ENCODE measurements around the gene ZNF205. TPM values are rescaled to one million over a fixed set of nuclear protein-coding genes. Genes with fewer than 3 reads are reported as not detected.

The ZNF205 gene
- total RNA-seq, 2 experiments from 2014 or later: 0.23 TPM; not detected in 1

GRCh38 chr16:3149630-3150345 lies 37.4 kb downstream of the ZNF205 start:
- ChIA-PET CTCF (interaction anchor here (0.8 to 2.9 kb wide), 21 partner anchors 9 to 121 kb away, joined by 3 to 22 read pairs (median 5); partner anchors contain the start of genes OR1F1, ZNF213 and ZSCAN10), POLR2A (interaction anchor here (1.0 to 2.7 kb wide), 8 partner anchors 9 to 145 kb away, joined by 3 to 21 read pairs (median 4); partner anchors contain the start of genes ZNF213 and ZNF263)

GRCh38 chr16:3150346-3151218 lies 38.2 kb downstream of the ZNF205 start:
- ChIA-PET CTCF (interaction anchor here (0.7 to 2.9 kb wide), 21 partner anchors 8 to 122 kb away, joined by 3 to 22 read pairs (median 5); partner anchors contain the start of genes OR1F1, ZNF213 and ZSCAN10), POLR2A (interaction anchor here (0.7 to 2.7 kb wide), 7 partner anchors 8 to 309 kb away, joined by 3 to 21 read pairs (median 3); partner anchors contain the start of genes ZNF213 and ZNF263)

GRCh38 chr16:3152027-3152276 lies 39.6 kb downstream of the ZNF205 start:
- POLR2A ChIA-PET: no interaction called here

GRCh38 chr16:3152277-3152990 lies 40.0 kb downstream of the ZNF205 start:
- POLR2A ChIA-PET: no interaction called here

More at GRCh38 chr16:3152027-3152276, 39.6 kb downstream of the ZNF205 start:
- CTCF ChIA-PET: no interaction called here

GRCh38 chr16:3152991-3153368 lies 40.6 kb downstream of the ZNF205 start:
- CTCF ChIA-PET: interaction anchor here (0.6 to 1.0 kb wide), 2 partner anchors 19 to 57 kb away, joined by 3 to 5 read pairs; no protein-coding TSS in a partner anchor

More at GRCh38 chr16:3152277-3152990, 40.0 kb downstream of the ZNF205 start:
- CTCF ChIA-PET: interaction anchor here (0.6 to 1.0 kb wide), 2 partner anchors 19 to 56 kb away, joined by 3 to 5 read pairs; no protein-coding TSS in a partner anchor

GRCh38 chr16:3155181-3155580 lies 42.8 kb downstream of the ZNF205 start:
- POLR2A ChIA-PET: no interaction called here
- CTCF ChIA-PET: no interaction called here

More at GRCh38 chr16:3152991-3153368, 40.6 kb downstream of the ZNF205 start:
- POLR2A ChIA-PET: no interaction called here

- POLR2A ChIA-PET: interaction anchor here (0.5 kb wide), 1 partner anchor 81 kb away, joined by 5 read pairs; no protein-coding TSS in a partner anchor
- CTCF ChIA-PET: no interaction called here
Measured at GRCh38 chr16:3155972-3156371, 43.6 kb downstream of the ZNF205 start.

GRCh38 chr16:3157229-3158025 lies 45.0 kb downstream of the ZNF205 start:
- CTCF ChIA-PET: interaction anchor here (1.1 to 5.2 kb wide), 5 partner anchors 10 to 52 kb away, joined by 3 to 40 read pairs (median 7); partner anchors contain the start of gene ZNF213

GRCh38 chr16:3158026-3158509 lies 45.7 kb downstream of the ZNF205 start:
- ChIA-PET CTCF (interaction anchor here (1.1 to 5.2 kb wide), 7 partner anchors 8 to 60 kb away, joined by 3 to 40 read pairs (median 7); partner anchors contain the start of gene ZNF213), POLR2A (interaction anchor here (0.6 to 1.3 kb wide), 4 partner anchors 8 to 130 kb away, joined by 3 to 8 read pairs (median 3); partner anchors contain the start of gene ZNF213)

More at GRCh38 chr16:3157229-3158025, 45.0 kb downstream of the ZNF205 start:
- POLR2A ChIA-PET: interaction anchor here (0.9 kb wide), 1 partner anchor 10 kb away, joined by 3 read pairs; no protein-coding TSS in a partner anchor

- POLR2A ChIA-PET: interaction anchor here (0.6 to 1.3 kb wide), 3 partner anchors 8 to 131 kb away, joined by 3 to 8 read pairs (median 3); partner anchors contain the start of gene ZNF213
- CTCF ChIA-PET: interaction anchor here (0.7 to 5.2 kb wide), 8 partner anchors 9 to 125 kb away, joined by 3 to 40 read pairs (median 5); partner anchors contain the start of gene ZNF213
Measured at GRCh38 chr16:3158510-3159314, 46.3 kb downstream of the ZNF205 start.

GRCh38 chr16:3161235-3162018 lies 49.0 kb downstream of the ZNF205 start:
- ChIA-PET CTCF (interaction anchor here (0.6 to 5.2 kb wide), 7 partner anchors 10 to 463 kb away, joined by 3 to 40 read pairs (median 3); partner anchors contain the start of genes HCFC1R1 and THOC6), POLR2A (interaction anchor here (0.7 kb wide), 1 partner anchor 138 kb away, joined by 5 read pairs; the partner anchor contains the start of genes HCFC1R1 and THOC6)

GRCh38 chr16:3164121-3164991 lies 52.0 kb downstream of the ZNF205 start:
- ChIA-PET CTCF (interaction anchor here (0.6 to 2.2 kb wide), 5 partner anchors 35 to 133 kb away, joined by 3 to 10 read pairs (median 4); no protein-coding TSS in a partner anchor), POLR2A (no interaction called here)

- ChIA-PET POLR2A (no interaction called here), CTCF (interaction anchor here (0.6 to 2.2 kb wide), 7 partner anchors 18 to 134 kb away, joined by 3 to 10 read pairs (median 4); no protein-coding TSS in a partner anchor)
Measured at GRCh38 chr16:3165111-3165822, 52.9 kb downstream of the ZNF205 start.

- POLR2A ChIA-PET: no interaction called here
Measured at GRCh38 chr16:3166505-3166886, 54.1 kb downstream of the ZNF205 start.

More at GRCh38 chr16:3166505-3166886, 54.1 kb downstream of the ZNF205 start:
- CTCF ChIA-PET: interaction anchor here (1.0 to 2.2 kb wide), 4 partner anchors 19 to 107 kb away, joined by 3 to 10 read pairs (median 4); no protein-coding TSS in a partner anchor

Measured in activated CD8-positive, alpha-beta memory T cell treated with anti-CD3 and anti-CD28 coated beads for 36 hours (primary cell).